GM18508 (cell line): ENCODE data around the gene APBB1IP.
A peak's percentile ranks its signal among the peaks of the same experiment; 100 is the strongest.
"Not testable (repeated sequence)": the region's sequence is repeated elsewhere in the genome, so short reads cannot be mapped to it uniquely, and the experiment has no call there.

Source experiments
- ATAC-seq: cut with Tn5 transposase; IDR thresholded peaks from one replicate; pipeline ENCODE4 v1.9.1; 2021; ENCODE audit warnings: moderate number of reproducible peaks; ENCODE audit not compliant: insufficient read depth, unreplicated experiment

Gene APBB1IP

DNA sequence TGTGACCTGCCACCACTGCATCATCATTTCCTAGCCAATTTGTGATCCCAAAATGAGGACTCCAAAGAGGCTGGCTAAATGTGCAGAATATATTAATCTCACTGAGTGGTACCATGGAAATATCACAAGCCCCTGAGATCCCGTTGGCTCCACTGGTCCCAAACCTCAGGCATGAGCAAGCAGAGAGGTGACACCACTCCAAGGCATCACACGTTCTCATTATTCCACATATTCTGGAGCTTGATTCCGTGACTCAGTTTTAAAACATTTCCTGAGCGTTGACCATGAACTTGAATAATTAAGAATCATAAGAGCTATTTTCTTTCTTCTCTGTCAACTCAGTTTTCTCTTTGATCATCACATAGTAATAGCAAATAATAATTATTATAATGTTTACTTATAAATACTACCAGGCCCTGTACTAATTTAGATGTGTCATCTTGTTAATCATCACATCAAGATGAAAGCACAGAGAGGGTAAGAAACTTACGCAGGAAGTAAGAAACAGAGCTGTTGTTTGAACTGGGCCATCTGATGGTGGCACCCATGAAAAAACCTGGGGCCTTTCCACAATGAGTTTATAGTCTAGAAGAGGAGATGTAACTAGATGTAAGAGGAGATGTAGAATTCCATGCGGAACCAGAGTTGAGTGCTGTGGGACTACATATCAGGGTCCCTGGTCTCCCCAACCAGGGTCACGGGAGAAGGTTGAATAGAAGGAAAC is 3.5 kb downstream of the APBB1IP start:
- no peak for ATAC-seq

DNA sequence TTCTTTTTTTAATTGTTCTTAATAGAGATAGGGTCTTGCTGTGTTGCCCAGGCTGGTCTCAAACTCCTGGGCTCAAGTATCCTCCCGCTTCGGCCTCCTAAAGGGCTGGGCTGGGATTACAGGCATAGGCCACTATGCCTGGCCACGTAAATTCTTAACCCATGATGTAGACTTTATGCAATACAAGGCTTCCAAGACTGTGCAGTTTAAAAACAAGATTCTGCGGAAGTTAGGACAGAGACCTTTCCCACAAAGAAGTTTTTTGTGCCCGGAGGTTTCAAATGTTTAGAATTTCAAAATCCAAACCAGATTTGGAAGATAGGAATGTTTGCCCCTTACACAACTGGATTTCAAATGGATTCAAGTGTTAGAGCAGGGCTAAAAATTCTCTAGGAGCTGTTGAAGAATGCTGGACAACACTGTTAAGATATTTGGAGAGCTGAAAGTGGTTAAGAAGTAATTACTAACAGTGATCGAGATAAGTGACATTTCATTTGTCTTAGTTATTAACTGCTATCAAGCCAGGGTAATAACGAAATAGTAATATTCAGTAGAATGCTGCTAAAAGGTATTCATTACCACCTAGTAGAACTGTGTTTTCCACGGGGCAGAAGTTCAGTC is 7.4 kb downstream of the APBB1IP start:
- no peak for ATAC-seq

DNA sequence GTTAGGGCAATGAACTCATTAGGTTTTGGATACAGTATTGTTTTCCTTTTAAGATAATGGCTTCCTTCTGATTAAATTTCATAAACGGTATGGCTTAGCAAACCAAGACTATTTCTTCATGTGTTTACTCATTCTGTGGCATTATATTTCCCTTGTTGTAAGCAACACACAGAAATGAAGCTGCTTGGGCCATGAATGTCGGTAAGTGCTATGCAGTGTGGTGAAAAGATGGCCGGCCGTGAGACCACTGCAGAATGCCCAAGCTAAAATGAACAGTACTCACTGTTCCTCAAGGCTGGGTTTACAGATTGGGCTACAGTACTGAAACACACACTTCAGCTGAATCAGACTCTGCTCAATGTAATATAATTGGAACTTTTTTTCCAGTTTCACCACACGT is 8.1 kb downstream of the APBB1IP start:
- ATAC-seq: no peak

DNA sequence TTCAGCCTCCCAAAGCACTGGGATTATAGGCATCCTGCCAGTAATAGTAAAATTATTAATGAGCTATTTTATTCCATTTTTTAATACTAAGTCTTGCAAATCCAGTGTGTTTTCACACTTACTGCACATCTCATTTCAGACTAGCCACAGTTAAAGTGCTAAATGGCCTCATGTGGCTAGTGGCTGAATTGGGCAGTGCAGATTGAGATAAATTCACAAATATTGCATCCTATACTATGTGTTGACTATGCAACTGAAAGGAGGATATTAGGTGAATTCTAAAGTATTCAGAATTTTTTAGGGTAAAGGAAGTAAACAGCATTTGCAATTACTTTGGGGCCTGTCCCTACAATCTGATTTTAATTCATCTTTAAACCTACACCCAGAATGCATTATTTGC is 10.2 kb downstream of the APBB1IP start:
- no peak for ATAC-seq

DNA sequence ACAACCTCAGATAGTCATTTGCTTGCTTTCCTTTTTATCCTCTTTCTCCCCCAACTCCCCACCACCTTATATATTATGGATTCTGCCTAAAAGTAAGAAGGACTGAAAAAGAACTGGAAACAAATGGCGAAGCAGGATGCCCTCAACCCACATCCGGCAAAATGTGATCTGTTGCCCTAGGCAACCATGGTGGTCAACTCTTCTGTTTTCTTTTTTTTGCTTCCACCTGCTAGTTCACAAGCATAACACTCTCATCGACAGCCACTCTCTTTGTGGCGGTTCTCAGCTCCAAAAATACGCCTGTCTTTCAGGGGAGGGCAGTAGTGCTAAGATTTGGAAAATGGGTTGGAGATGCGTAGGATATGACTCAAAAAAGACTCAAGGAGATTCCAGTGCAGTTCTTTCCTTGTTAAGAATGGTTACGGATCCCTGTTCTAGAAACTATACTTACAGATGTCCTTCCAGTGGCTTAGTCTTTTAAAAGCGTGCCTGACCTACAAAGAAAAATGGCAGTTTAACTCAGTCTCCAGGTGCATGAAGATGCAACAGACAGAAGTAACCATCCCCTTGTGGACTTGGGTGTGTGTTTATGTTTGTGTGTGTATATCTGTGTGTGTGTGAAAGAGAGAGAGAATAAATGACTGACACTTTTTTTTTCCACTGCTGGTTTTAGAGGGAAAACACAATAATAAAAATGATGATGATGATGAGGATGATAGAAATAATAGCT is 10.7 kb downstream of the APBB1IP start:
- peak; percentile 49 for ATAC-seq

DNA sequence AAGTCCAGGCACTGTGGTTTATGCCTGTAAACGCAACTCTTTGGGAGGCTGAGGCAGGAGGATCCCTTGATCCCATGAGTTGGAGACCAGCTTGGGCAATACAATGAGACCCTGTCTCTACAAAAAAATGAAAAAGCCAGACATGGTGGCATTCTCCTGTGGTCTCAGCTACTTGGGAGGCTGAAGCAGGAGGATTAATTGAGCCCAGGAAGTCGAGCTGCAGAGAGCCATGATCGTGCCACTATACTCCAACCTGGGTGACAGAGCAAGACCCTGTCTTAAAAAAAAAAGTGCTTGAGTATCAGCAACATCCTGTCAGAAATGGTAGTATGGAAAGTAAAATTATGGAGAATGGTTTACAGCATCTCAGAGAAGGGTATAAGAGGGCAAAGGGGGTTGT is 11.6 kb downstream of the APBB1IP start:
- no peak for ATAC-seq

DNA sequence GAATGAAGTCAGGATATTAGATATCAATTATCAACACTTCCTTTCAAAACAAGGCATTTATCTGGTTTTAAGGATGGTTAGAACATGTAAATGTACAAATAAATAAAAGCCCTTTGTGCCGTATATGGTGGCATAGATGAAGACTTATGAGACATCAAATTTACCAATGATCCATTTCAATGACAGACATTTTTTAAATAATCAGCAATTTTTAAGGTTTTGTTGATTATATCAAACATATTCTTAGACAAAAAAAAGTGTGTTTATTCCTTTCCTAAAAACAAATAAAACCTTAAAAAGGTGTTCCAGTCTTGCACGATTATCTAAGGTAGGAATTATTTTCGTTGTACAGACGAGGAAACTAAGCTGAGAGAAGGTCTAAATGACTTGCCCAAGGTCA is 13.8 kb downstream of the APBB1IP start:
- no peak for ATAC-seq

DNA sequence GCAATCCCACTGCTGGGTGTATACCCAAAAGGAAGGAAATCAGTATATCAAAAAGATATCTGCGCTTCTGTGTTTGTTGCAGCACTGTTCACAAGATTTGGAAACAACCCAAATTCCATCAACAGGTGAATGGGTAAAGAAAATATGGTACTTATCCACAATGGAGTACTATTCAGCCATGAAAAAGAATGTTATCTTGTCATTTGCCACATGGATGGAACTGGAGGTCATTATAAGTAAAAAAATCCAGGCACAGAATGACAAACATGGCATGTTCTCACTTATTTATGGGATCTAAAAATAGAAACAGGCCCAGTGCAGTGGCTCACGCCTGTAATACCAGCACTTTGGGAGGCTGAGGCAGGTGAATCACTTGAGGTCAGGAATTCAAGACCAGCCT is 15.7 kb downstream of the APBB1IP start:
- no peak for ATAC-seq

DNA sequence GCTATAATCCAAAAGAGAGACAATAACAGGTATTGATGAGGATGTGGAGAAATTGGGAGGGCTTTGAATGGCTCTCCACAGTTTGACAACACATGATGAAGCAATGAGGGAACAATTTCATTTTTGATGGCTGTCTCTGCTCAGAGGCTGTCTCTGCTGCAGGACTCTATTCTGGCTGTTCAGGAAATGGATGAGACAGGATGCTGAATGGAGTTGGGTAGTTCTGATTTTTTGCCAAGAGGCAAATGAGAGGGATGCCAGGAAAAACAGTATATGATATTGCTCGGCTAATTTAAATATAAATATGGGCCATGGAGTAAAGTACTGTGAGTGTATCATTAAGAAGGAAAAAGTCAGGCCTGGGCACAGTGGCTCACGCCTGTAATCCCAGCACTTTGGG is 16.8 kb downstream of the APBB1IP start:
- no peak for ATAC-seq

DNA sequence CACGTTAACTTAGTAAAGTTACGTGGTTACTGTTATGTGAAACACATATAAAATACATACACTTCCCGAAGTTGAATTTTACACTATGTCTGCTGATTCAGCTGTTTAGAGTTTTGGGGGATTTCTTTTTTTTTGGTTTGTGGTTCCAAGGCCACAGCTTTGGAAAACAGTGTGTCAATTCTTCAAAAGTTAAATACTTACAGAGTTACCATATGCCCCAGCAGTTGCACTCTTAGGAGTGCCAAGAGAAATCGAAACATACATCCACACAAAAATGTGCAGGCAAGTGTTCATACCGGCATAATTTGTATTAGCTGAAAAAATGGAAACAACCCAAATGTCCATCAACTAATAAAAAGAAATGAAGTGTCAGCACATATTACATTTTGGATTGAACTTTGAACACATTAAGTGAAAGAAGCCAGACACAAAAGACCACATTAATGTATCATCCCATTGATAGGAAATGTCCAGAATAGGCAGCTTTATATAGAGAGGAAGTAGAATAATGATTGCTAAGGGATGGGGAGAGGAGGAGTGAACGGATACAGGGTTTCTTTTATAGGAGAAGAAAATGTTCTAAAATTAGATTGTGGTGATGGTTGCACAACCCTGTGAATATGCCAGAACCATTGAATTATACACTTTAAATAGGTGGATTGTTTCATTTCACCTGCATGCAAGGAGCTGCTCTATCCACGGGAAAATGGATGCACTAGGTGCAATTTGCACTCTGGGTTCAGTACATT is 17.6 kb downstream of the APBB1IP start:
- no peak for ATAC-seq

DNA sequence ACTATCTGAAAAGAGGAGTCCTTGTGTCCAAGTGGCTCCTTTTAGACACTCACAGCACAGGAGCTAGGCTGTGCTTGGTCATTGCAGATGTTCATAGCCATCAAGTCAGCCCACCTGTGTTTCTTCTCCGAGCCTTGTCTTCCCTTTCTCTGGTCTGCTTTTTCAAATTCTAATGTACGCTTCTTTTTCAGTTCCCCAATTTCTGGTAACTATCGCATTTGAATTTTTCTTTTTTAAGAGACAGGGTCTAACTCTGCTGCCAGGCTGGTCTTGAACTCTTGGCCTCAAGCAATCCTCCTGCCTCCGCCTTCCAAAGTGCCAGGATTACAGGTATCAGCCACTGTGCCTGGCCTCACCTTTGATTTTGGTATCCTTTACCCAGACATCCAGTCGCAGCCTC is 18.9 kb downstream of the APBB1IP start:
- ATAC-seq: peak; percentile 77

DNA sequence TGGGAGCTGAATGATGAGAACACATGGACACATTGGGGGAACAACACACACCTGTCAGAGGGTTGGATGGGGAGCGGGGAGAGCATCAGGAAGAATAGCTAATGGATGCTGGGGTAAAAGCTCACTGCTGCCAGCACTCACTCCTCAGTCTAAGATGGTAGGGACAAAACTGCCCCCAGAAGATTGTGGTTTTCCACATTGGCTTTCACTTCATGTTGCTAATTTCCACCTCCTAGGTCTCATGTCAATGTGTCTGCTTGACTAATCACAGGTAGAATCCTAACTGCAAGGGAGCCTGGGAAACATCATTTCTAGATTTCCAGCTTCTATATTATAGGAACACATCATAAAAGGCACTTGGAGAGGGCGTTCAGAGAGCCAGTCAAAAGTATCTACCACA is 22.6 kb downstream of the APBB1IP start:
- no peak for ATAC-seq

DNA sequence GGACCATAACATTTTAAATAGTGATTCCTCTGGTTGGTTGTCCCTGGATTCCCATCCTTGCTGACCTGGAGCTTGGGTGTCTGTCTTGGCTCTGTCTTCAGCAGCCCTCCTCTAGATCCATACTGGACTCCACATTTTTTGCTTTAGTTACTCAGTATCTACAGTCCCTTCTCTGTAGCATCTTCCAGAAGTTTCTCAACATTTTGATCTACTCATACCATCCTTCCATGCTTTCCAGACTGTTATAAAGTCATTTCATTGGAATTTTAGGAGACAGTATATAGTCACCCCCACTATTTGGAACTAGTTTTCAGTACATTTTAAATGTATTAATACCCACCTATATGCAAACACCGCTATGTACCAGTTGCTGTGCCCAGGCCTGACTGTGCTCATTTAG is 25.8 kb downstream of the APBB1IP start:
- ATAC-seq: no peak

DNA sequence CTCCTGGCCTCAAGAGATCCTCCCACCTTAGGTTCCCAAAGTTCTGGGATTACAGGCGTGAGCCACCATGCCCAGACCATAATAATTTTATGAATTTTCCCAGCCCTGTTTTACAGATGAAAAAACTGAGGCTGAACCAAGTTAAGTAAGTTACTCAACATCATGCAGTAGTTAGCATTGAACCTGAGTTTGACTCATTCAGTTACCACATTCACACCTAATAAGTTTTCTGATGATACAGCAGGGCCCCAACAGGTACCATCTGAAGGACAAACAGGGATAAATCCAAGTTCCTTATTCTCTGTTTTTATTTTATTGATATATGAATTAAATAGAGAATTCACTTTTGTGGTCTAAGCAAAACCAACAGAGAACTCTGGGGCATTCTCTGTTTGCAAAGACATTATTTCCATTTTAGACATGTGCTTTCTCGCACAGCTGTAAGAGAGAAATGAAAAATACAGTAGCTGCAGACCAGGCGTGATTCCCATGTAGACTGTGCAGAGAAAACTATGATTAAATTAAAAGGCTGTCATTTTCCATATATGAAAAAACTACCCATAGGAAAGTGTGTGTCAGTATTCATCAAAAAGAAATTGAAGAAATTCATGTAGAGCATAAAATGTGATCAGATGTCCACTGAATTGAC is 26.6 kb downstream of the APBB1IP start:
- ATAC-seq: no peak

DNA sequence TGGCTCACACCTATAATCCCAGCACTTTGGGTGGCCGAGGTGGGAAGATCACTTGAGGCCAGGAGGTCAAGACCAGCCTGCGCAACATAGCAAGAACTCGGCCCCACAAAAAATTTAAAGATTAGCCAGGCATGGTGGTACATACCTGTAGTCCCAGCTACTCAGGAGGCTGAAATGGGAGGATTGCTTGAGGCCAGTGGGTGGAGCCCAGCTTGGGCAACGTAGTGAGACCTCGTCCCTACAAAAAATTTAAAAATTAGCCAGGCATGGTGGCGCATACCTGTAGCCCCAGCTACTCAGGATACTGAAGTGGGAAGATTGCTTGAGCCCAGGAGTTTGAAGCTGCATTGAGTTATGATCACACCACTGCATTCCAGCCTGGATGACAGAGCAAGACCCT is 28.4 kb downstream of the APBB1IP start:
- not testable (repeated sequence) for ATAC-seq

DNA sequence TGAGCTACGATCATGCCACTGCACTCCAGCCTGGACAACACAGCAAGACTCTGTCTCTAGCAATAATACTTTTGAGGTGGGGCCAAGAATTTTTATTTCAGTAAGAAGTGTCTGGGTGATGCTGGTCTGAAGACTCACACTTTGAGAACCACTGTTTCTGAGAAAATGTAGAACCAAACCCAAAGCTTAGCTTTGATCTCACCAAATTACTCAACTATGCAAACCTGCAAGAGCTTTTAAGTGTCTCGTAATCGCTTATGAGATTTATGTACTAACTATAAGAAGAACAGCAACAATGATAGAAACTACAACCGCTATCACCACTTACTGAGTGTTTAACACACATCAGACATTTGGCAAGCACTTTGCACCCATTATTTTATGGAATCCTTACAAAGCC is 29.5 kb downstream of the APBB1IP start:
- no peak for ATAC-seq

DNA sequence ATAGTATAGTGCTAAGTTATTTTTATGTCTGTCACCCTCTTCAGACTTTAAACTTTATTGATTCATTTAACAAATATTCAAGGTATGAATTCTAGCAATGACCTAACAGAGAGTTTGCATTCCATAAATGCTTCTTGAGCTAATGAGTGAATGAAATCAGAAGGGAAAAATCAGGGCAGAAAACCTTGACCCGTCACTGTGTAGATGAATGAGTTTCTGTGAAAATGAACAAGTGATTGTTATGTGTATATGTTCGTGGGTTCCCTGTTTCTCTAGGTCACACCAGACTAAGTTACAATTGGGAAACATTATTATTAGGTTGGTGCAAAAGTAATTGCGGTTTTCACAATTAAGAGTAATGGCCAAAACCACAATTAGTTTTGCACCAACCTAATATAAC is 30.1 kb downstream of the APBB1IP start:
- ATAC-seq: no peak

DNA sequence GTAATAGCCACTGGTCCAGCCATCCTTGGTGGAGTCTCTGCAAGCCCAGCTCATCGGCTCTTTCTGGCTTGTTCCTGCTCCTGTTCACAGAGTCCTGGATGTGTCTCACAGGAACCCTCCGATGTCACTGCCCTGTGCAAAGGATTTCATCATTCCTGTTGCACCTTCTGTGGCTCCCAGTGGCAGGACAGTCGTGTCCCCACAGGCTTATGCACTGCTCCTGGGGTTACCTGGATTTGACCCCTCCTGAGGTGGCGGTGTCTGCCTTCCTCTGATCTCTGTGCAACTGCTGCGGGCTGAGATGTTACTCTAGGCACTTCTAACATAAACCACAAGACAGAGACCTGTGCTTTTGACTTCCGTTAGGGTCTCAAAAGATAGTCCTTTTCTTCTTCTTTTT is 30.6 kb downstream of the APBB1IP start:
- no peak for ATAC-seq

DNA sequence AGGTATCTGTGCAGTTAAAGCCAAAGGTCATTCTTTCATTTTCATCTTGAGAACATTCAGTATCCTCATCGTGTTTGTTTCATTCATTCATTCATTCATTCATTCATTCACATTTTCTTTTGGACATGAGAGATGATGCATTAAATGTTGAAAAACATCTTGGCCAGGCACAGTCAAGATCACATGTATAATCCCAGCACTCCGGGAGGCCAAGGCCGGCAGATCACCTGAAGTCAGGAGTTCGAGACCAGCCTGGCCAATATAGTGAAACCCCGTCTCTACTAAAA is 34.3 kb downstream of the APBB1IP start:
- no peak for ATAC-seq

DNA sequence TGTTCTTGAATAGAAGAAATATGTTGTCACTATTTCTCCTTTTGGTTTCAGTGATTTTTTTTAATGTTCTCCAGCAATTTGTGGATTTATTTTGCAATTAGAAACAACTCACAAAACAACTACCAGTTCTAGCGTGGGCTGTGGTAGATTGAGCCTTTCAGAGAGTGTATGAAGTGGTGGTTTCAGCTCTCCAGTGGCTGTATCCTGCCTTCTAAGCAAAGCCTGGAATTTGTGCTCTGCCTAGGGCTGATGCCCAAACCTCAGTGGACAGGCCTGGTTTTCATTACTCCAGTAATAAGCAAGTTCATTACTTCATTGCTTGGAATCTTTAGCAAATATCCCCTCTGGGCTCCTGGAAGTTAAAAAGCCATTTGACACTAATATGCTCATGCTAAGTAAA is 35.9 kb downstream of the APBB1IP start:
- ATAC-seq: no peak

DNA sequence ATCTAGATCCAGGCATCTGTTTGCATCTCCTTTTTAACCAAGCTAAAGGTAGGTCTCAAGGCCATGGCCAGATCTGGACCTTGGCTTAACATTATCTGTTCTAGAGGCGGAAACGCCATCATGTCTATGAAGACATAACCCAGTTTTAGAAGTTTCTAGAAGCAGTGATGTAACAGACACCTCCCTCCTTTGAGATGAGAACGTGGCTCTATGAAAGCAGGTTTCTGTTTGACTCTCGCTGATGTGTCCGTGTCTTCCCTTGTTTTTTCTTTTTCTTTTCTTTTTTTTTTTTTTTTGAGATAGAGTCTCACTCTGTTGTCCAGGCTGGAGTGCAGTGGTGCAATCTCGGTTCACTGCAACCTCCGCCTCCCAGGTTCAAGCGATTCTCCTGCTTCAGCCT is 36.7 kb downstream of the APBB1IP start:
- not testable (repeated sequence) for ATAC-seq
